HEK293 (cell line): ENCODE results near the gene RBM45.

Source experiments
- CTCF ChIP-seq: fragments of 450-650 bp; formaldehyde crosslinking; IDR thresholded peaks from 2 replicates; pipeline ENCODE4 v1.5.1; 2016; ENCODE audit warnings: missing biosample characterization, missing genetic modification characterization
- ZBTB8A ChIP-seq: fragments of 450-650 bp; formaldehyde crosslinking; IDR thresholded peaks from 2 replicates; pipeline ENCODE4 v1.5.1; 2016; ENCODE audit warnings: missing biosample characterization, missing genetic modification characterization
- ZNF121 ChIP-seq: fragments of 450-650 bp; formaldehyde crosslinking; IDR thresholded peaks from 2 replicates; pipeline ENCODE4 v1.5.1; 2016; ENCODE audit warnings: missing biosample characterization, missing genetic modification characterization
- ZNF23 ChIP-seq: fragments of 450-650 bp; formaldehyde crosslinking; IDR thresholded peaks from 2 replicates; pipeline ENCODE4 v1.5.1; 2016; ENCODE audit warnings: missing biosample characterization, missing genetic modification characterization, borderline replicate concordance
- ZNF239 ChIP-seq: fragments of 450-650 bp; formaldehyde crosslinking; IDR thresholded peaks from 2 replicates; pipeline ENCODE4 v1.5.1; 2016; ENCODE audit warnings: missing biosample characterization, missing genetic modification characterization
- ZNF302 ChIP-seq: fragments of 450-650 bp; formaldehyde crosslinking; IDR thresholded peaks from 2 replicates; pipeline ENCODE4 v1.5.1; 2016; ENCODE audit warnings: missing biosample characterization, missing genetic modification characterization, low read depth
- ZNF362 ChIP-seq: fragments of 450-650 bp; formaldehyde crosslinking; IDR thresholded peaks from 2 replicates; pipeline ENCODE4 v1.5.1; 2016; ENCODE audit warnings: missing biosample characterization, missing genetic modification characterization
- TF ChIP-seq, protein P1 (sequence below): fragments of 450-650 bp; formaldehyde crosslinking; IDR thresholded peaks from 2 replicates; pipeline ENCODE4 v1.5.1; 2016; ENCODE audit warnings: missing biosample characterization, missing genetic modification characterization
- TF ChIP-seq, protein P2 (sequence below): fragments of 450-650 bp; formaldehyde crosslinking; IDR thresholded peaks from 2 replicates; pipeline ENCODE4 v1.5.1; 2016; ENCODE audit warnings: missing biosample characterization, missing genetic modification characterization
- TF ChIP-seq, protein P3 (sequence below): fragments of 450-650 bp; formaldehyde crosslinking; optimal IDR thresholded peaks from 2 replicates; pipeline ENCODE3; 2016; ENCODE audit warnings: missing biosample characterization, mild to moderate bottlenecking, missing genetic modification characterization

DNA sequence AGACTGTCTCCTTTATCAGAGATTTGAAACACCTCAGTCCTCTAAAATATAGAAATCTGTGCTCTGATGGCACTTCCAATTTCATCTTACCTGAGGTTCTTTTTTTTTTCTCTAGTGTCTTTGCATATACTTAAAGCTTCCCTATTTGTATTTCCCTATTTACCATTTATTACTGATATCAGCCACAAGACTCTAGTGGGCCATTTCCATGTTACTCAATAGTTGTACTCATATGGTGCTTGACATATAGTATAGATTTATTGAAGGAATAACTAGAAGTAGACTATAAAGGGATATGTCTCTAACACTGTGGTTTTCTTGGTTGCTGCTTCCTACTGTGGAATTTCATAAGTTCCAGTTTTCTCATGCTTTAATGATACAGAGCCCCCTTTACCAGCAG, 3.0 kb downstream of the RBM45 start:
- TF ChIP-seq, protein P1, sequence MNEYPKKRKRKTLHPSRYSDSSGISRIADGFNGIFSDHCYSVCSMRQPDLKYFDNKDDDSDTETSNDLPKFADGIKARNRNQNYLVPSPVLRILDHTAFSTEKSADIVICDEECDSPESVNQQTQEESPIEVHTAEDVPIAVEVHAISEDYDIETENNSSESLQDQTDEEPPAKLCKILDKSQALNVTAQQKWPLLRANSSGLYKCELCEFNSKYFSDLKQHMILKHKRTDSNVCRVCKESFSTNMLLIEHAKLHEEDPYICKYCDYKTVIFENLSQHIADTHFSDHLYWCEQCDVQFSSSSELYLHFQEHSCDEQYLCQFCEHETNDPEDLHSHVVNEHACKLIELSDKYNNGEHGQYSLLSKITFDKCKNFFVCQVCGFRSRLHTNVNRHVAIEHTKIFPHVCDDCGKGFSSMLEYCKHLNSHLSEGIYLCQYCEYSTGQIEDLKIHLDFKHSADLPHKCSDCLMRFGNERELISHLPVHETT (tag by site-specific recombination), result no peak
- no peak for TF ChIP-seq ZNF302 (tag by site-specific recombination)
- TF ChIP-seq CTCF (tag by site-specific recombination), result no peak
- TF ChIP-seq ZNF23 (tag by site-specific recombination), result no peak
- TF ChIP-seq ZBTB8A (tag by site-specific recombination), result no peak
- TF ChIP-seq ZNF239 (tag by site-specific recombination), result no peak
- no peak for TF ChIP-seq ZNF121 (tag by site-specific recombination)
- TF ChIP-seq, protein P2, sequence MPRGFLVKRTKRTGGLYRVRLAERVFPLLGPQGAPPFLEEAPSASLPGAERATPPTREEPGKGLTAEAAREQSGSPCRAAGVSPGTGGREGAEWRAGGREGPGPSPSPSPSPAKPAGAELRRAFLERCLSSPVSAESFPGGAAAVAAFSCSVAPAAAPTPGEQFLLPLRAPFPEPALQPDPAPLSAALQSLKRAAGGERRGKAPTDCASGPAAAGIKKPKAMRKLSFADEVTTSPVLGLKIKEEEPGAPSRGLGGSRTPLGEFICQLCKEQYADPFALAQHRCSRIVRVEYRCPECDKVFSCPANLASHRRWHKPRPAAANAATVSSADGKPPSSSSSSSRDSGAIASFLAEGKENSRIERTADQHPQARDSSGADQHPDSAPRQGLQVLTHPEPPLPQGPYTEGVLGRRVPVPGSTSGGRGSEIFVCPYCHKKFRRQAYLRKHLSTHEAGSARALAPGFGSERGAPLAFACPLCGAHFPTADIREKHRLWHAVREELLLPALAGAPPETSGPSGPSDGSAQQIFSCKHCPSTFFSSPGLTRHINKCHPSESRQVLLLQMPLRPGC, result no peak
- TF ChIP-seq ZNF362 (tag by site-specific recombination), result no peak
- TF ChIP-seq, protein P3, sequence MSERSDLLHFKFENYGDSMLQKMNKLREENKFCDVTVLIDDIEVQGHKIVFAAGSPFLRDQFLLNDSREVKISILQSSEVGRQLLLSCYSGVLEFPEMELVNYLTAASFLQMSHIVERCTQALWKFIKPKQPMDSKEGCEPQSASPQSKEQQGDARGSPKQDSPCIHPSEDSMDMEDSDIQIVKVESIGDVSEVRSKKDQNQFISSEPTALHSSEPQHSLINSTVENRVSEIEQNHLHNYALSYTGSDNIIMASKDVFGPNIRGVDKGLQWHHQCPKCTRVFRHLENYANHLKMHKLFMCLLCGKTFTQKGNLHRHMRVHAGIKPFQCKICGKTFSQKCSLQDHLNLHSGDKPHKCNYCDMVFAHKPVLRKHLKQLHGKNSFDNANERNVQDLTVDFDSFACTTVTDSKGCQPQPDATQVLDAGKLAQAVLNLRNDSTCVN (tag by site-specific recombination), result no peak
